A549 treated with AZD2906 at 1 μM for 4 hours (cell line): ENCODE measurements around the gene KLHL42. TPM values are rescaled to one million over a fixed set of nuclear protein-coding genes. Genes with fewer than 3 reads are reported as not detected.

Experiments
- total RNA-seq: library from RNA; stranded (reverse); fragments of 200-300 nt; extraction: Qiagen RNA extraction; gene quantifications from 5 replicates; pipeline ENCODE4 v1.2.3, GENCODE V29; 2022

Gene KLHL42
- 16.8 to 19.4 TPM (median 18.6 TPM) in 5 replicates for total RNA-seq

GRCh38 chr12:27779920-27780611 is at the start of gene KLHL42, which contains the start of gene MANSC4:
KLHL42 (plus strand) TSS chr12:27780233; CDS start chr12:27780331, 98 bp downstream.
MANSC4 (minus strand) TSS chr12:27780236; CDS start chr12:27771276, 8,960 bp downstream.

Other genes with a start within 250 kb of the KLHL42 start
- 0.14 to 0.52 TPM (median 0.30 TPM) in 5 replicates for gene REP15, start 83.8 kb upstream of the KLHL42 start, total RNA-seq
- gene MRPS35, start 69.4 kb upstream of the KLHL42 start, total RNA-seq = 86.8 to 100 TPM (median 89.2 TPM) in 5 replicates
- gene MANSC4, start within 50 bp of the KLHL42 start, total RNA-seq = not detected in 5 replicates
- gene PTHLH, start 192.5 kb downstream of the KLHL42 start, total RNA-seq = 10.6 to 14.2 TPM (median 12.9 TPM) in 5 replicates